Measurements from ENCODE around the gene CFAP299. TPM values are rescaled to one million over a fixed set of nuclear protein-coding genes. Genes with fewer than 3 reads are reported as not detected.

The CFAP299 gene
- total and polyA plus RNA-seq, 2 of the 13 experiments (the other 11 are each of a cell fraction or from before 2014, with no cell fraction given): not detected

DNA sequence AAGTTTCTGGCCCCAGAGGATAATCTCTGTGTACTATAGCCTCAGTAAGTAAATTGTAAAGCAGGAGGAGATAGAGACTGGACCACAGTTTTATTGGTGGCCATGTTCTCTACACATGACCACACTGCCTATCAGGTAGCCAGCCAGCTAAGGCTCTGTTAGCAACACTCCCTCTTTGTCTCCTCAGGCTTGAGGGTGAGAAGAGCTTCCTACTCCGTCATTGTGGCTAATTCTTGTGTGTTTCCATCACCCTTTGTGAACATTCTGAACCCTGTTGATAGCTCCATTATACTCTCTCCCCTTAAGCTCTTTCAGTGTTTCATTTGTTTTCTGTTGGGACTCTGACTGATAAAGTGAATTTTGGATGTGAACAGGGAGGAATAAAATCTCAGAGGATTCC lies 233.4 kb downstream of the CFAP299 start:
- Histone ChIP-seq H4K20me1 (ENCODE audit: insufficient read depth, low read length) (no peaks in the 10 kb centered on the region), H3K36me3 (replicated peaks in 1 of 2; ENCODE audit: control insufficient read depth in 1 of 2, insufficient read depth in 2 of 2, low read length in 2 of 2) (no peaks in the 10 kb centered on the region), H3K9me3 (ENCODE audit: low read length) (no peaks in the 10 kb centered on the region), H3K79me2 (ENCODE audit: insufficient read depth, low read length) (no peaks in the 10 kb centered on the region), H3K9ac (ENCODE audit: insufficient read depth, low read depth, low read length) (no peak overlapping the region), H3K4me1 (ENCODE audit: insufficient read depth, low read length) (no peaks in the 10 kb centered on the region), H3K4me3 (replicated peaks in 1 of 3; ENCODE audit: insufficient read depth in 1 of 3, low read depth in 2 of 3, low read length in 3 of 3) (no peak overlapping the region), H3K27me3 (ENCODE audit: control insufficient read depth in 1 of 2, insufficient read depth in 2 of 2, low read length in 2 of 2) (no peaks in the 10 kb centered on the region), H3K4me2 (ENCODE audit: low read depth, low read length) (no peak overlapping the region), H2AFZ (ENCODE audit: low read length) (no peak overlapping the region), H3K27ac (ENCODE audit: extremely low read length, insufficient read depth, low read length) (no peak overlapping the region)
- DNase-seq (ENCODE audit: low spot score) (no peak), ATAC-seq (no peak), FAIRE-seq (no peak)
- in situ Hi-C loops (cut with HindIII; ENCODE audit: extremely low pct_ligation_motif_present, low pct_unique_long_range_greater_than_20kb) (no loop called here), intact Hi-C loops (cut with micrococcal nuclease; ENCODE audit: unreplicated experiment) (no loop called here)
- POLR2A ChIA-PET: no interaction called here
- CTCF ChIA-PET (ENCODE audit: low intra/inter-chr PET ratio, low total read pairs): no interaction called here
- 5% methylated on average over 1 of the region's 1 CpG for WGBS (ENCODE audit: low lambda C conversion rate)
- BruUV-seq (replicated peaks): no TSS peak
- TF ChIP-seq TOPORS (CRISPR knock-in tag; IDR thresholded peaks at IDR 0.05): no peak
- no peak for TF ChIP-seq MYPOP (CRISPR knock-in tag; IDR thresholded peaks at IDR 0.05)
- no peak for TF ChIP-seq ZNF329 (CRISPR knock-in tag; IDR thresholded peaks at IDR 0.05; ENCODE audit: low read depth)
- TF ChIP-seq ZBTB46 (CRISPR knock-in tag; IDR thresholded peaks at IDR 0.05; ENCODE audit: borderline replicate concordance): no peak
- no peak for TF ChIP-seq ARNT2 (CRISPR knock-in tag; IDR thresholded peaks at IDR 0.05; ENCODE audit: low read depth)
- TF ChIP-seq, protein P1, sequence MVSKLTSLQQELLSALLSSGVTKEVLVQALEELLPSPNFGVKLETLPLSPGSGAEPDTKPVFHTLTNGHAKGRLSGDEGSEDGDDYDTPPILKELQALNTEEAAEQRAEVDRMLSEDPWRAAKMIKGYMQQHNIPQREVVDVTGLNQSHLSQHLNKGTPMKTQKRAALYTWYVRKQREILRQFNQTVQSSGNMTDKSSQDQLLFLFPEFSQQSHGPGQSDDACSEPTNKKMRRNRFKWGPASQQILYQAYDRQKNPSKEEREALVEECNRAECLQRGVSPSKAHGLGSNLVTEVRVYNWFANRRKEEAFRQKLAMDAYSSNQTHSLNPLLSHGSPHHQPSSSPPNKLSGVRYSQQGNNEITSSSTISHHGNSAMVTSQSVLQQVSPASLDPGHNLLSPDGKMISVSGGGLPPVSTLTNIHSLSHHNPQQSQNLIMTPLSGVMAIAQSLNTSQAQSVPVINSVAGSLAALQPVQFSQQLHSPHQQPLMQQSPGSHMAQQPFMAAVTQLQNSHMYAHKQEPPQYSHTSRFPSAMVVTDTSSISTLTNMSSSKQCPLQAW (CRISPR knock-in tag; IDR thresholded peaks at IDR 0.05): no peak
- no peak for TF ChIP-seq ZNF713 (CRISPR knock-in tag; IDR thresholded peaks at IDR 0.05)
- TF ChIP-seq, protein P2, sequence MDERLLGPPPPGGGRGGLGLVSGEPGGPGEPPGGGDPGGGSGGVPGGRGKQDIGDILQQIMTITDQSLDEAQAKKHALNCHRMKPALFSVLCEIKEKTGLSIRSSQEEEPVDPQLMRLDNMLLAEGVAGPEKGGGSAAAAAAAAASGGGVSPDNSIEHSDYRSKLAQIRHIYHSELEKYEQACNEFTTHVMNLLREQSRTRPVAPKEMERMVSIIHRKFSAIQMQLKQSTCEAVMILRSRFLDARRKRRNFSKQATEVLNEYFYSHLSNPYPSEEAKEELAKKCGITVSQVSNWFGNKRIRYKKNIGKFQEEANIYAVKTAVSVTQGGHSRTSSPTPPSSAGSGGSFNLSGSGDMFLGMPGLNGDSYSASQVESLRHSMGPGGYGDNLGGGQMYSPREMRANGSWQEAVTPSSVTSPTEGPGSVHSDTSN (CRISPR knock-in tag; IDR thresholded peaks at IDR 0.05): no peak
- TF ChIP-seq ZFP1 (CRISPR knock-in tag; IDR thresholded peaks at IDR 0.05): no peak
- no peak for TF ChIP-seq FOXA3 (CRISPR knock-in tag; IDR thresholded peaks at IDR 0.05)
- TF ChIP-seq ZNF580 (CRISPR knock-in tag; IDR thresholded peaks at IDR 0.05; ENCODE audit: borderline replicate concordance, low read depth): no peak
- TF ChIP-seq ZNF83 (CRISPR knock-in tag; IDR thresholded peaks at IDR 0.05; ENCODE audit: borderline replicate concordance): no peak
- no peak for TF ChIP-seq ZFP36L1 (CRISPR knock-in tag; IDR thresholded peaks at IDR 0.05)
- TF ChIP-seq TCF12 (IDR thresholded peaks at IDR 0.05): no peak
- TF ChIP-seq TCF12 (CRISPR knock-in tag; IDR thresholded peaks at IDR 0.05): no peak
- no peak for TF ChIP-seq ZBTB33 (CRISPR knock-in tag; IDR thresholded peaks at IDR 0.05)
- TF ChIP-seq ZSCAN22 (CRISPR knock-in tag; IDR thresholded peaks at IDR 0.05): no peak
- no peak for TF ChIP-seq ZNF598 (CRISPR knock-in tag; IDR thresholded peaks at IDR 0.05; ENCODE audit: borderline replicate concordance)

Data from HepG2 (cell line).